HL-60 (cell line): ENCODE data around the gene CAMTA1.

Experiments
- DNase-seq, 2 experiments: peaks; one replicate each; pipeline ENCODE4 v3.0.0-alpha.2; 2010 to 2020; ENCODE audit warnings: low read depth in 1 of 2, low spot score in 1 of 2
- H3K27ac ChIP-seq: fragments of 250-450 bp; sonication (Bioruptor Pico); replicated peaks from 2 replicates; pipeline ENCODE4 v1.5.1; 2020; ENCODE audit warnings: mild to moderate bottlenecking, moderate library complexity
- H3K27me3 ChIP-seq: fragments of 250-450 bp; sonication (Bioruptor Pico); 2 replicates; pipeline ENCODE4 v1.5.1; 2021; ENCODE audit warnings: mild to moderate bottlenecking, moderate library complexity; ENCODE audit not compliant: insufficient read depth, poor library complexity, severe bottlenecking
- H3K4me3 ChIP-seq: replicated peaks from 2 replicates; pipeline ENCODE4 v1.5.1; 2011; ENCODE audit warnings: mild to moderate bottlenecking, control low read depth, low read length; ENCODE audit not compliant: insufficient read depth
- CTCF ChIP-seq: IDR thresholded peaks from one replicate; pipeline ENCODE4 v1.5.1; 2011; ENCODE audit warnings: low read length, control low read depth, inconsistent platforms; ENCODE audit not compliant: insufficient read depth
- GABPA ChIP-seq: IDR thresholded peaks from 2 replicates; pipeline ENCODE4 v1.6.1; 2012; ENCODE audit warnings: low read depth
- POLR2AphosphoS5 ChIP-seq: IDR thresholded peaks from 2 replicates; pipeline ENCODE4 v1.6.1; 2012; ENCODE audit warnings: low read depth
- REST ChIP-seq: IDR thresholded peaks from 2 replicates; pipeline ENCODE4 v1.6.1; 2012; ENCODE audit warnings: low read depth; ENCODE audit not compliant: insufficient replicate concordance
- SPI1 ChIP-seq: IDR thresholded peaks from 2 replicates; pipeline ENCODE4 v1.6.1; 2012; ENCODE audit warnings: low read depth, mild to moderate bottlenecking, borderline replicate concordance

Gene CAMTA1

GRCh38 chr1:7592120-7592798, 807.0 kb downstream of the CAMTA1 start:
- Histone ChIP-seq H3K27ac (no peak overlapping the region), H3K4me3 (no peak overlapping the region), H3K27me3 (no peaks in the 10 kb centered on the region)
- TF ChIP-seq SPI1 (no peak), CTCF (no peak), GABPA (no peak), POLR2AphosphoS5 (no peak), REST (no peak)
- no peak for DNase-seq

- no peaks in the 10 kb centered on the region for H3K27me3 ChIP-seq
- no peak for TF ChIP-seq POLR2AphosphoS5
- no peak for TF ChIP-seq GABPA
- TF ChIP-seq CTCF: no peak
- no peak for TF ChIP-seq REST
- TF ChIP-seq SPI1: no peak
- H3K4me3 ChIP-seq: no peak overlapping the region
- DNase-seq: no peak
- H3K27ac ChIP-seq: no peak overlapping the region
Measured at GRCh38 chr1:7594002-7594713, 808.9 kb downstream of the CAMTA1 start.

- Histone ChIP-seq H3K27me3 (no peaks in the 10 kb centered on the region), H3K27ac (no peak overlapping the region), H3K4me3 (no peak overlapping the region)
- no peak for DNase-seq
- TF ChIP-seq GABPA (no peak), REST (no peak), POLR2AphosphoS5 (no peak)
Measured at GRCh38 chr1:7594714-7595295, 809.6 kb downstream of the CAMTA1 start.
